Mucosa of descending colon (tissue), 3 donors: Measurements from ENCODE around the gene TTC36. TPM values are rescaled to one million over a fixed set of nuclear protein-coding genes. Genes with fewer than 3 reads are reported as not detected.

ENCODE experiments used
- ATAC-seq: fragments of 200-7000 bp; cut with Tn5 transposase; one replicate; pipeline ENCODE4 v1.9.1; 2020; ENCODE audit warnings: mild to moderate bottlenecking, moderate library complexity
- DNase-seq, 3 donors: peaks; one replicate each; pipeline ENCODE4 v3.0.0-alpha.2; 2020
- H3K36me3 ChIP-seq: fragments of 200-600 bp; one replicate; pipeline ENCODE4 v1.8.0; 2021; ENCODE audit warnings: low read depth, mild to moderate bottlenecking
- H3K4me1 ChIP-seq: fragments of 200-600 bp; one replicate; pipeline ENCODE4 v1.8.0; 2021; ENCODE audit warnings: low read depth, mild to moderate bottlenecking
- H3K4me3 ChIP-seq: fragments of 200-600 bp; one replicate; pipeline ENCODE4 v1.8.0; 2021; ENCODE audit warnings: mild to moderate bottlenecking
- H3K9me3 ChIP-seq: fragments of 200-600 bp; one replicate; pipeline ENCODE4 v1.8.0; 2021; ENCODE audit warnings: mild to moderate bottlenecking
- intact Hi-C, 2 donors: fragments of 100-400 bp; cut with DNase I in 1 of 2; cut with micrococcal nuclease in 1 of 2; formaldehyde crosslinking; loops; one replicate each; pipeline versions ENCODE4 v1.11.0 to v1.11.1; 2022; cut with DNase I, micrococcal nuclease
- total RNA-seq, 3 donors: library from RNA; stranded (reverse); fragmentation: NEBNext Ultra II Directional in 2 of 3; extraction: Animal tissue kit (Norgen Biotek cat#: 25700) in 2 of 3; gene quantifications; one replicate each; pipeline versions ENCODE4 v1.2.1 to v1.2.4, GENCODE V29; 2021 to 2023
- TF ChIP-seq, protein P1 (sequence below): fragments of 200-600 bp; IDR thresholded peaks from one replicate; pipeline ENCODE4 v1.8.0; 2022; ENCODE audit warnings: antibody characterized with exemption, mild to moderate bottlenecking
- donor health status: DM: no; HTN: no; CAD: no; lungs with moderate emphysema.
- donor health status: DM: no; HTN: no; CAD: no.
- donor health status: DM: no; HTN: yes; CAD: no.

TTC36 gene
- total RNA-seq, 3 donors from 2014 or later = 0.63 to 1.3 (median 1.2) TPM

DNA sequence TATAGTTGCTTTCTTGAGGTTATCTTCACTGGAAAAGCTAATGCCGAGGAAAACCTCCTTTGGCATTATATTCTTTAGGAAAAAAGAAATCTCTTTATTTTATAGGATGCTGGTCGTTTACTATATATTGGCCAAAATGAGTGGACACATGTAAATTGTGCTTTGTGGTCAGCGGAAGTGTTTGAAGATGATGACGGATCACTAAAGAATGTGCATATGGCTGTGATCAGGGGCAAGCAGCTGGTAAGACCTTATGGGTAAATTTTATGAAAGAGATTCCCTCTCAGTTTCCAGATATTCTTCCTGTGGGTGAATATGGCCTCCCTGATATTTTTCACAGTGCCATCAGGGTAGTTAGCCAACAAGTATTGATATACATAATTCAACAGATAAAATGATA is 29.4 kb upstream of the TTC36 start:
- Histone ChIP-seq H3K4me3 (no peak overlapping the region), H3K4me1 (no peaks in the 10 kb centered on the region), H3K9me3 (no peaks in the 10 kb centered on the region), H3K36me3 (peaks cover 27% of the 10 kb centered on the region)
- TF ChIP-seq, protein P1, sequence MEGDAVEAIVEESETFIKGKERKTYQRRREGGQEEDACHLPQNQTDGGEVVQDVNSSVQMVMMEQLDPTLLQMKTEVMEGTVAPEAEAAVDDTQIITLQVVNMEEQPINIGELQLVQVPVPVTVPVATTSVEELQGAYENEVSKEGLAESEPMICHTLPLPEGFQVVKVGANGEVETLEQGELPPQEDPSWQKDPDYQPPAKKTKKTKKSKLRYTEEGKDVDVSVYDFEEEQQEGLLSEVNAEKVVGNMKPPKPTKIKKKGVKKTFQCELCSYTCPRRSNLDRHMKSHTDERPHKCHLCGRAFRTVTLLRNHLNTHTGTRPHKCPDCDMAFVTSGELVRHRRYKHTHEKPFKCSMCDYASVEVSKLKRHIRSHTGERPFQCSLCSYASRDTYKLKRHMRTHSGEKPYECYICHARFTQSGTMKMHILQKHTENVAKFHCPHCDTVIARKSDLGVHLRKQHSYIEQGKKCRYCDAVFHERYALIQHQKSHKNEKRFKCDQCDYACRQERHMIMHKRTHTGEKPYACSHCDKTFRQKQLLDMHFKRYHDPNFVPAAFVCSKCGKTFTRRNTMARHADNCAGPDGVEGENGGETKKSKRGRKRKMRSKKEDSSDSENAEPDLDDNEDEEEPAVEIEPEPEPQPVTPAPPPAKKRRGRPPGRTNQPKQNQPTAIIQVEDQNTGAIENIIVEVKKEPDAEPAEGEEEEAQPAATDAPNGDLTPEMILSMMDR = no peak
- intact Hi-C loops = loop anchor here (5.0 to 10.0 kb wide), 2 partner anchors 111 to 113 kb away; no protein-coding TSS in a partner anchor
- ATAC-seq (no peak), DNase-seq (no peak)

DNA sequence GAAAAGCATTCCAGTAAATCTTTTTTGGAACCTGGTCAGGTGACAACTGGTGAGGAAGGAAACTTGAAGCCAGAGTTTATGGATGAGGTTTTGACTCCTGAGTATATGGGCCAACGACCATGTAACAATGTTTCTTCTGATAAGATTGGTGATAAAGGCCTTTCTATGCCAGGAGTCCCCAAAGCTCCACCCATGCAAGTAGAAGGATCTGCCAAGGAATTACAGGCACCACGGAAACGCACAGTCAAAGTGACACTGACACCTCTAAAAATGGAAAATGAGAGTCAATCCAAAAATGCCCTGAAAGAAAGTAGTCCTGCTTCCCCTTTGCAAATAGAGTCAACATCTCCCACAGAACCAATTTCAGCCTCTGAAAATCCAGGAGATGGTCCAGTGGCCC is 24.1 kb upstream of the TTC36 start:
- Histone ChIP-seq H3K36me3 (peaks cover 28% of the 10 kb centered on the region), H3K4me1 (no peaks in the 10 kb centered on the region), H3K4me3 (no peak overlapping the region), H3K9me3 (no peaks in the 10 kb centered on the region)
- TF ChIP-seq, protein P1 = no peak
- ATAC-seq (no peak), DNase-seq (no peak)
- intact Hi-C loops = no loop called here

DNA sequence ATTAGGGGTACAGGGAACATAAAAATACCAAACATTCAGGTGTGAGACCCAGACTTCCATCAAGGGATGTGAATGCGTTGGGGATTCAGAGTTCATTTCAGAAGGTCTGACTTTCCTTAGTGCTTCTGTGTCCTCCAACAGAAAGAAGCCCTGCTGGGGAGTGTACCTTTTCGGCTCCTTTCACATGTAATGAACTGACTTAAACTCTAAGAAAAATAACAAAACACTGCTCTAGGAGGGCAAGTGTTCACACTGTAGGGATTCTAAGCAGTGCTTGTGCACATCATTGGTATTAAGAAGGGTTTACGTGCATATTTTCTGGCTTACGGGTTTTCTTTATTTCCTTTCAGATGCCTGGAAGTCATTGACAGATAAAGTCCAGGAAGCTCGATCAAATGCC is 15.7 kb upstream of the TTC36 start:
- Histone ChIP-seq H3K4me1 (no peaks in the 10 kb centered on the region), H3K4me3 (no peak overlapping the region), H3K36me3 (peaks cover 15% of the 10 kb centered on the region), H3K9me3 (no peaks in the 10 kb centered on the region)
- DNase-seq = no peak
- intact Hi-C loops = no loop called here
- TF ChIP-seq, protein P1 = no peak
- no peak for ATAC-seq

DNA sequence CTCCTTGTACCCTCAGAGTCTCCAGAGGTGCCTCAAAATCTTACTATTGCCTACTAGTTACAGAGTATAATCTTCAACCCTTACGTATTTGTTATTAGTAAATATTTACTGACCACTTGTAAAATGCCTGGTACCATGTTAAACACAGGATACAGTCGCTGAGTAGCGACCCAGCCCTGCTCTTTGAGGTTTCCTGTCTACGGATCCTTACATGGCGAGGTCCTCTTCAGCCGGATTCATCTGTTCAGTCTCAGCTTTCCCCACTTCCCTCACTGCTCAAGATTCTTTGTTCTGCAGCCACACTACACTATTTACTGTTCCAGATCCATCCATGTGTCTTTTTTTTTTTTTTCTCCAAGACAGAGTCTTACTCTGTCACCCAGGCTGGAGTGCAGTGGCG is 13.2 kb upstream of the TTC36 start:
- Histone ChIP-seq H3K4me3 (no peak overlapping the region), H3K4me1 (no peaks in the 10 kb centered on the region), H3K36me3 (peaks cover 14% of the 10 kb centered on the region), H3K9me3 (no peaks in the 10 kb centered on the region)
- intact Hi-C loops = no loop called here
- DNase-seq (no peak), ATAC-seq (no peak)
- TF ChIP-seq, protein P1 = no peak

DNA sequence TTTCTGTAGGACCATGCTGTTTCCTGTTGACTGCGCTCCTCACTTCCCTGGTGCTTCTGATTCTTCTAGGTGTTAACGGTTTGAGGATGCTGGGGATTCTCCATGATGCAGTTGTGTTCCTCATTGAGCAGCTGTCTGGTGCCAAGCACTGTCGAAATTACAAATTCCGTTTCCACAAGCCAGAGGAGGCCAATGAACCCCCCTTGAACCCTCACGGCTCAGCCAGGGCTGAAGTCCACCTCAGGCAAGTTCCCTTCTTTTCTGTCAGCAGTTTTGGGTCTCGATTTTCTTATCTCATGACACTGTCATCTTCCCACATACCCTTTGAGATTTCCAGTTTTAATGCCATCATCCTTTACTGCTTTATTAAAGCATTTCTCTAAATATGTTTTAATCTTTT is 7.7 kb upstream of the TTC36 start:
- TF ChIP-seq, protein P1 = no peak
- Histone ChIP-seq H3K36me3 (peaks cover 10% of the 10 kb centered on the region), H3K4me3 (no peak overlapping the region), H3K4me1 (no peaks in the 10 kb centered on the region), H3K9me3 (no peaks in the 10 kb centered on the region)
- no peak for ATAC-seq
- intact Hi-C loops = no loop called here
- no peak for DNase-seq

DNA sequence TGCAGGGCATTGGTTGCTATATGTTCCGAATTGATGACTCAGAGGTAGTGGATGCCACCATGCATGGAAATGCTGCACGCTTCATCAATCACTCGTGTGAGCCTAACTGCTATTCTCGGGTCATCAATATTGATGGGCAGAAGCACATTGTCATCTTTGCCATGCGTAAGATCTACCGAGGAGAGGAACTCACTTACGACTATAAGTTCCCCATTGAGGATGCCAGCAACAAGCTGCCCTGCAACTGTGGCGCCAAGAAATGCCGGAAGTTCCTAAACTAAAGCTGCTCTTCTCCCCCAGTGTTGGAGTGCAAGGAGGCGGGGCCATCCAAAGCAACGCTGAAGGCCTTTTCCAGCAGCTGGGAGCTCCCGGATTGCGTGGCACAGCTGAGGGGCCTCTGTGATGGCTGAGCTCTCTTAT is 5.4 kb upstream of the TTC36 start:
- intact Hi-C loops = no loop called here

More for the DNA sequence above, 5.4 kb upstream of the TTC36 start:
- Histone ChIP-seq H3K9me3 (no peaks in the 10 kb centered on the region), H3K4me3 (no peak overlapping the region), H3K36me3 (peaks cover 10% of the 10 kb centered on the region), H3K4me1 (no peaks in the 10 kb centered on the region)
- DNase-seq (no peak), ATAC-seq (no peak)
- TF ChIP-seq, protein P1 = no peak
